Endothelial cell of umbilical vein (primary cell): ENCODE results near the gene ELL2. TPM values are rescaled to one million over a fixed set of nuclear protein-coding genes. Genes with fewer than 3 reads are reported as not detected.

Experiments
- BruUV-seq: library from RNA; stranded (reverse); fragments of 400-500 nt; replicated peaks from 2 replicates; lab custom pipeline; 2021; lab: Mats Ljungman, UMichigan
- CTCF ChIA-PET: fragments of 300-600, 350-600 bp; sonication (Branson Sonifier 250); formaldehyde crosslinking; loops from one replicate; lab custom pipeline; 2021; ENCODE audit warnings: antibody characterized with exemption, inconsistent platforms; lab: Charles Lee
- POLR2A ChIA-PET: fragments of 300-600, 350-600 bp; sonication (Branson Sonifier 250); formaldehyde crosslinking; loops from one replicate; lab custom pipeline; 2021; ENCODE audit warnings: antibody characterized with exemption, inconsistent platforms; lab: Charles Lee
- DNase-seq: peaks from one replicate; pipeline ENCODE4 v3.0.0-alpha.2; 2011; ENCODE audit warnings: low read depth, low spot score
- FAIRE-seq: peaks from 2 replicates; lab custom pipeline; 2011; peaks lifted over from hg19 to GRCh38; lab: Jason Lieb, UNC
- H2AFZ ChIP-seq: 2 replicates; pipeline ENCODE4 v1.6.0; 2012; ENCODE audit warnings: low read depth, low read length, control low read depth, inconsistent platforms
- H3K27ac ChIP-seq: 2 replicates; pipeline ENCODE4 v1.5.1; 2011; ENCODE audit warnings: low read depth, mild to moderate bottlenecking, control low read depth, low read length, moderate library complexity; ENCODE audit not compliant: insufficient read depth
- H3K27me3 ChIP-seq, 2 experiments: 2 replicates each; pipeline versions ENCODE4 v1.6.0 to v1.6.1; 2011; ENCODE audit warnings: low read length in 2 of 2, mixed read lengths in 1 of 2; ENCODE audit not compliant: control insufficient read depth in 2 of 2, insufficient read depth in 2 of 2
- H3K36me3 ChIP-seq, 2 experiments: 2 replicates in 1 of 2; 3 replicates in 1 of 2; pipeline ENCODE4 v1.5.1; 2011; ENCODE audit warnings: low read length in 2 of 2, mild to moderate bottlenecking in 1 of 2, moderate library complexity in 1 of 2; ENCODE audit not compliant: control insufficient read depth in 2 of 2, insufficient read depth in 2 of 2; ENCODE audit errors: extremely low read depth in 1 of 2
- H3K4me1 ChIP-seq: 3 replicates; pipeline ENCODE4 v1.5.1; 2011; ENCODE audit warnings: mild to moderate bottlenecking, low read length; ENCODE audit not compliant: control insufficient read depth, insufficient read depth; ENCODE audit errors: extremely low read depth
- H3K4me2 ChIP-seq: 2 replicates; pipeline ENCODE4 v1.6.1; 2011; ENCODE audit warnings: low read length, control low read depth, mixed read lengths; ENCODE audit not compliant: insufficient read depth
- H3K4me3 ChIP-seq, 3 experiments: fragments of 200-600 bp in 1 of 3; sonication (generic), shearing (Covaris generic) in 1 of 3; replicated peaks in 1 of 3; 2 replicates each; pipeline ENCODE4 v1.5.1; 2011 to 2016; ENCODE audit warnings: control low read depth in 3 of 3, low read length in 3 of 3, mild to moderate bottlenecking in 2 of 3, inconsistent platforms in 1 of 3, low read depth in 1 of 3, moderate library complexity in 1 of 3; ENCODE audit not compliant: insufficient read depth in 1 of 3
- H3K79me2 ChIP-seq: 2 replicates; pipeline ENCODE4 v1.6.0; 2012; ENCODE audit warnings: low read length, inconsistent platforms; ENCODE audit not compliant: control insufficient read depth, insufficient read depth
- H3K9ac ChIP-seq: replicated peaks from 2 replicates; pipeline ENCODE3; 2011; ENCODE audit warnings: low read length, control low read depth; ENCODE audit not compliant: insufficient read depth; ENCODE audit errors: extremely low read depth
- H3K9me1 ChIP-seq: replicated peaks from 3 replicates; pipeline ENCODE4 v1.6.0; 2011; ENCODE audit warnings: mild to moderate bottlenecking, low read length; ENCODE audit not compliant: control insufficient read depth, insufficient read depth; ENCODE audit errors: extremely low read depth
- H3K9me3 ChIP-seq: replicated peaks from 2 replicates; pipeline ENCODE4 v1.5.1; 2012; ENCODE audit warnings: low read length, inconsistent platforms; ENCODE audit not compliant: control insufficient read depth, insufficient read depth
- H4K20me1 ChIP-seq: replicated peaks from 2 replicates; pipeline ENCODE3; 2011; ENCODE audit warnings: mild to moderate bottlenecking, low read length; ENCODE audit not compliant: control insufficient read depth, insufficient read depth; ENCODE audit errors: extremely low read depth
- EZH2 ChIP-seq: IDR thresholded peaks from 2 replicates; pipeline ENCODE4 v1.6.1; 2012; ENCODE audit warnings: borderline replicate concordance, low read depth, mild to moderate bottlenecking, moderate library complexity, low read length, inconsistent platforms; ENCODE audit not compliant: severe bottlenecking
- FOS ChIP-seq: IDR thresholded peaks from 2 replicates; pipeline ENCODE4 v1.6.1; 2011; ENCODE audit warnings: mild to moderate bottlenecking, low read length, moderate library complexity, borderline replicate concordance; ENCODE audit not compliant: insufficient read depth
- GATA2 ChIP-seq: IDR thresholded peaks from 2 replicates; pipeline ENCODE4 v1.7.0; 2011; ENCODE audit warnings: low read depth, mild to moderate bottlenecking, moderate library complexity, mixed read lengths, low read length; ENCODE audit not compliant: insufficient read length, insufficient read depth
- JUN ChIP-seq: IDR thresholded peaks from 2 replicates; pipeline ENCODE4 v1.6.1; 2011; ENCODE audit warnings: borderline replicate concordance, low read depth; ENCODE audit not compliant: insufficient read length, insufficient read depth
- MYC ChIP-seq: IDR thresholded peaks from one replicate; pipeline ENCODE4 v1.6.1; 2011; ENCODE audit warnings: mild to moderate bottlenecking, low read depth, low read length
- POLR2A ChIP-seq: IDR thresholded peaks from 2 replicates; pipeline ENCODE4 v1.6.1; 2012; ENCODE audit warnings: low read depth, mild to moderate bottlenecking, control low read depth, low read length
- POLR2AphosphoS5 ChIP-seq: IDR thresholded peaks from 2 replicates; pipeline ENCODE4 v1.6.1; 2012; ENCODE audit warnings: low read depth, mild to moderate bottlenecking, control low read depth, low read length, moderate library complexity; ENCODE audit not compliant: insufficient read depth
- dilution Hi-C: fragments of 300-500 bp; cut with MboI; formaldehyde crosslinking; loops from one replicate; pipeline ENCODE4 v1.15.0; 2019; ENCODE audit warnings: low sequenced_read_pairs; ENCODE audit not compliant: extremely low pct_ligation_motif_present
- intact Hi-C: fragments of 100-400 bp; cut with micrococcal nuclease; formaldehyde crosslinking; loops from one replicate; pipeline ENCODE4 v1.10.0; 2022
- polyA plus RNA-seq, 4 experiments: library from polyadenylated mRNA; depleted of rRNA in 3 of 4; stranded (reverse) in 3 of 4; unstranded in 1 of 4; fragments of >200 nt; gene quantifications; 2 replicates each; pipeline versions ENCODE4 v1.2.1 to v1.2.3, GENCODE V29; 2011 to 2012; ENCODE audit warnings: missing spikeins in 1 of 4
- total RNA-seq: library from RNA; stranded (reverse); gene quantifications from 2 replicates; pipeline ENCODE4 v1.2.3, GENCODE V29; 2021
- TF ChIP-seq, protein P1 (sequence below): IDR thresholded peaks from 2 replicates; pipeline ENCODE4 v1.6.1; 2011; ENCODE audit not compliant: insufficient read depth, insufficient read length
- TF ChIP-seq, protein P2 (sequence below), 2 donors: IDR thresholded peaks; 1 replicate in 1 of 2; 2 replicates in 1 of 2; pipeline ENCODE4 v1.5.1; 2011; ENCODE audit warnings: low read length in 2 of 2, mild to moderate bottlenecking in 2 of 2, moderate library complexity in 2 of 2, control low read depth in 1 of 2, inconsistent platforms in 1 of 2, low read depth in 1 of 2; ENCODE audit not compliant: insufficient read depth in 1 of 2; ENCODE audit errors: extremely low read depth in 1 of 2

ELL2 gene
- total and polyA plus RNA-seq, 2 donors (not counting 3 experiments of a cell fraction or from before 2014, with no cell fraction given), result 6.8 to 26.0 TPM

DNA sequence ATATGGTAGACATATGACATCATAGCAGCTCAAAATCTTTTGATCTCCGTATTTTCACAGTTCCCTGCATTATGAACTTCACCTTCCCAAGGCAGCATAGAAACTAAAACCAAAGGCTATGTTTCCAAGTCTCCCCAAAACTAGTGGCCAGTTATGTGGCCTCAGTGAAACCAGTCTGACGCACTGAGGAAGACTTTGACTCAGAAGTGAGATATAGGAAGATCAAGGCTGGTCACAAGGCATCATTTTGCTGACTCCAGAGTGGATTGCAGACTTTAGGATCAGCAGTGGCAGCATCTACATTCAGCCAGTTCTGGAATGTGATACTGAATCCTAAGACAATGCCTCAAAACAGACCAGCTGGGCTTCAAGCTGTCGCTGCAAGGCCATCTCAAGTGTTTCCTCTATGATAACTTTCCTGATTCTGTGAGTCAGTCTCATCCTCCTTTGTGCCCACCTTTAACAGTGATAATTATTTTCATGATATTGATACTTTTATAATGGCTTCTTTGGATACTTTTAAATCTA, 34.4 kb upstream of the ELL2 start:
- POLR2A ChIA-PET, result interaction anchor here (0.7 kb wide), 1 partner anchor 65 kb away, joined by 3 read pairs; no protein-coding TSS in a partner anchor

More for the DNA sequence above, 34.4 kb upstream of the ELL2 start:
- Histone ChIP-seq H4K20me1 (no peaks in the 10 kb centered on the region), H3K9me1 (no peaks in the 10 kb centered on the region), H3K4me3 (no peak overlapping the region), H3K79me2 (no peaks in the 10 kb centered on the region), H2AFZ (no peak overlapping the region), H3K4me2 (no peak overlapping the region), H3K4me1 (no peaks in the 10 kb centered on the region), H3K27me3 (no peaks in the 10 kb centered on the region), H3K27ac (no peak overlapping the region), H3K9me3 (no peaks in the 10 kb centered on the region), H3K36me3 (no peaks in the 10 kb centered on the region), H3K9ac (no peak overlapping the region)
- no TSS peak for BruUV-seq
- CTCF ChIA-PET, result interaction anchor here (1.0 kb wide), 1 partner anchor 10 kb away, joined by 5 read pairs; no protein-coding TSS in a partner anchor
- FAIRE-seq, result no peak
- DNase-seq, result no peak
- dilution Hi-C loops (no loop called here), intact Hi-C loops (no loop called here)
- TF ChIP-seq, protein P1, sequence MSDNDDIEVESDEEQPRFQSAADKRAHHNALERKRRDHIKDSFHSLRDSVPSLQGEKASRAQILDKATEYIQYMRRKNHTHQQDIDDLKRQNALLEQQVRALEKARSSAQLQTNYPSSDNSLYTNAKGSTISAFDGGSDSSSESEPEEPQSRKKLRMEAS, result no peak
- TF ChIP-seq POLR2A (no peak), POLR2AphosphoS5 (no peak), GATA2 (no peak), MYC (no peak), EZH2 (no peak), FOS (no peak), JUN (no peak)
- TF ChIP-seq, protein P2, sequence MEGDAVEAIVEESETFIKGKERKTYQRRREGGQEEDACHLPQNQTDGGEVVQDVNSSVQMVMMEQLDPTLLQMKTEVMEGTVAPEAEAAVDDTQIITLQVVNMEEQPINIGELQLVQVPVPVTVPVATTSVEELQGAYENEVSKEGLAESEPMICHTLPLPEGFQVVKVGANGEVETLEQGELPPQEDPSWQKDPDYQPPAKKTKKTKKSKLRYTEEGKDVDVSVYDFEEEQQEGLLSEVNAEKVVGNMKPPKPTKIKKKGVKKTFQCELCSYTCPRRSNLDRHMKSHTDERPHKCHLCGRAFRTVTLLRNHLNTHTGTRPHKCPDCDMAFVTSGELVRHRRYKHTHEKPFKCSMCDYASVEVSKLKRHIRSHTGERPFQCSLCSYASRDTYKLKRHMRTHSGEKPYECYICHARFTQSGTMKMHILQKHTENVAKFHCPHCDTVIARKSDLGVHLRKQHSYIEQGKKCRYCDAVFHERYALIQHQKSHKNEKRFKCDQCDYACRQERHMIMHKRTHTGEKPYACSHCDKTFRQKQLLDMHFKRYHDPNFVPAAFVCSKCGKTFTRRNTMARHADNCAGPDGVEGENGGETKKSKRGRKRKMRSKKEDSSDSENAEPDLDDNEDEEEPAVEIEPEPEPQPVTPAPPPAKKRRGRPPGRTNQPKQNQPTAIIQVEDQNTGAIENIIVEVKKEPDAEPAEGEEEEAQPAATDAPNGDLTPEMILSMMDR (IDR thresholded peaks at IDR 0.05; ENCODE audit: extremely low read depth in 1 of 2, insufficient read depth in 1 of 2, low read depth in 1 of 2, low read length in 2 of 2), result no peak
